ENCODE data around the gene FBXO46. TPM values are rescaled to one million over a fixed set of nuclear protein-coding genes. Genes with fewer than 3 reads are reported as not detected.

The FBXO46 gene
- total and polyA plus RNA-seq, 10 of the 15 experiments (the other 5 are each of a cell fraction or from before 2014, with no cell fraction given) = 2.5 to 61.5 (median 13.7) TPM

DNA sequence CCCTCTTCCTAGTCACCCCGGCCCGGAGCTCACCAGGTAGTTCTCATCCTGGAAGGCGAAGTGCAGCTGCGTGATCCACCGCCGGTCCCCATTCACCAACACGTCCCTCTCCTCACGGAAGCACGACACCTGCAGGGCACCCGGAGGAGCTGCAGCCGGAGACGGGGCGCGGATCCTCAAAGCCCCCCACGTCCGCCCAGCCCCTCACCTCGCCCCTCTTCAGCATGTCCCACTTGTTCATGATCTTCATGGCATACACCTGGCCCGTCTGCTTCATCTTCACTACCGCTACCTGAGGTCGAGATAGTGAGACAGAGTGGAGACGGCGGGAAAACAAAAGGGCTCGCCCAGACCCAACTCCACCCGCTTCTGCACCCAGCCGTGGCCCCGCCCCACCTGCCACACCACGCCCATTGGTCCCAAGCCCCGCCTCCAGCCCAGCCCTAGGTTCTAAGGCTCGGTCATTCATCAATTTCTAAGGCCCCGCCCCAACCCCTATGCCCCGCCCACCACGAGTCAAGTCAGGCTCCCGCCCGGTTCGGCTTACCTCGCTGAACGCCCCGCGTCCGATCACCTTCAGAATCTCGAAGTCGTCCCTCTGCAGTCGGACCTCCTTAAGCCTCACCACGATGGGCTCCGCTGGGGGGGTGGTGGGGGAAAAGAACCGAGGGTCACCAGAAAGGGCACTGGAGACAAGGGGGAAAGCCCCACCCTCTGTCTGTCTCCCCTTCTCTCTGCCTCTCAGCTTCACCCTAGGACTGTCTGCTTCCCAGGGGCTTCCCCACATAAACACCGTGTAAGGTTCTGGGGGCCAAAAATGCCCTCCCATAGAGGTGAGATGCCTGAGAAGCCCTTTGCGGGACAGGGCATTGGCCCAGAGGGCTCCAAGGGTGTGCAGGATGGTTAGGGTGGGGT is 48.8 kb upstream of the FBXO46 start (continued):
- TF ChIP-seq, protein P1, sequence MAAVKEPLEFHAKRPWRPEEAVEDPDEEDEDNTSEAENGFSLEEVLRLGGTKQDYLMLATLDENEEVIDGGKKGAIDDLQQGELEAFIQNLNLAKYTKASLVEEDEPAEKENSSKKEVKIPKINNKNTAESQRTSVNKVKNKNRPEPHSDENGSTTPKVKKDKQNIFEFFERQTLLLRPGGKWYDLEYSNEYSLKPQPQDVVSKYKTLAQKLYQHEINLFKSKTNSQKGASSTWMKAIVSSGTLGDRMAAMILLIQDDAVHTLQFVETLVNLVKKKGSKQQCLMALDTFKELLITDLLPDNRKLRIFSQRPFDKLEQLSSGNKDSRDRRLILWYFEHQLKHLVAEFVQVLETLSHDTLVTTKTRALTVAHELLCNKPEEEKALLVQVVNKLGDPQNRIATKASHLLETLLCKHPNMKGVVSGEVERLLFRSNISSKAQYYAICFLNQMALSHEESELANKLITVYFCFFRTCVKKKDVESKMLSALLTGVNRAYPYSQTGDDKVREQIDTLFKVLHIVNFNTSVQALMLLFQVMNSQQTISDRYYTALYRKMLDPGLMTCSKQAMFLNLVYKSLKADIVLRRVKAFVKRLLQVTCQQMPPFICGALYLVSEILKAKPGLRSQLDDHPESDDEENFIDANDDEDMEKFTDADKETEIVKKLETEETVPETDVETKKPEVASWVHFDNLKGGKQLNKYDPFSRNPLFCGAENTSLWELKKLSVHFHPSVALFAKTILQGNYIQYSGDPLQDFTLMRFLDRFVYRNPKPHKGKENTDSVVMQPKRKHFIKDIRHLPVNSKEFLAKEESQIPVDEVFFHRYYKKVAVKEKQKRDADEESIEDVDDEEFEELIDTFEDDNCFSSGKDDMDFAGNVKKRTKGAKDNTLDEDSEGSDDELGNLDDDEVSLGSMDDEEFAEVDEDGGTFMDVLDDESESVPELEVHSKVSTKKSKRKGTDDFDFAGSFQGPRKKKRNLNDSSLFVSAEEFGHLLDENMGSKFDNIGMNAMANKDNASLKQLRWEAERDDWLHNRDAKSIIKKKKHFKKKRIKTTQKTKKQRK (IDR thresholded peaks at IDR 0.05; ENCODE audit: low read depth, low read length) = no peak
- TF ChIP-seq POLR2A (IDR thresholded peaks at IDR 0.05; ENCODE audit: low read depth, low read length) (peak; percentile 67), ASH2L (IDR thresholded peaks at IDR 0.05; ENCODE audit: borderline replicate concordance, low read depth) (no peak), WRNIP1 (IDR thresholded peaks at IDR 0.05; ENCODE audit: borderline replicate concordance, low read depth, low read length) (no peak), MYB (IDR thresholded peaks at IDR 0.05; ENCODE audit: borderline replicate concordance, low read depth, low read length) (no peak), YBX1 (IDR thresholded peaks at IDR 0.05) (no peak), STAT1 (conservative IDR thresholded peaks at IDR 0.05) (no peak), JUND (IDR thresholded peaks at IDR 0.05; ENCODE audit: low read depth, low read length) (no peak), ZNF622 (IDR thresholded peaks at IDR 0.05) (no peak), CHD1 (IDR thresholded peaks at IDR 0.05; ENCODE audit: low read depth, low read length) (no peak), SUPT20H (IDR thresholded peaks at IDR 0.05; ENCODE audit: borderline replicate concordance, control insufficient read depth, low read depth, low read length) (no peak), YY1 (IDR thresholded peaks at IDR 0.05; ENCODE audit: low read depth, low read length) (no peak), RB1 (IDR thresholded peaks at IDR 0.05; ENCODE audit: borderline replicate concordance) (peak; percentile 99; the same call in 1 of the 2 replicates)
- TF ChIP-seq, protein P2, sequence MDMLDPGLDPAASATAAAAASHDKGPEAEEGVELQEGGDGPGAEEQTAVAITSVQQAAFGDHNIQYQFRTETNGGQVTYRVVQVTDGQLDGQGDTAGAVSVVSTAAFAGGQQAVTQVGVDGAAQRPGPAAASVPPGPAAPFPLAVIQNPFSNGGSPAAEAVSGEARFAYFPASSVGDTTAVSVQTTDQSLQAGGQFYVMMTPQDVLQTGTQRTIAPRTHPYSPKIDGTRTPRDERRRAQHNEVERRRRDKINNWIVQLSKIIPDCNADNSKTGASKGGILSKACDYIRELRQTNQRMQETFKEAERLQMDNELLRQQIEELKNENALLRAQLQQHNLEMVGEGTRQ (IDR thresholded peaks at IDR 0.05; ENCODE audit: borderline replicate concordance, low read depth, low read length) = no peak
- TF ChIP-seq, protein P3, sequence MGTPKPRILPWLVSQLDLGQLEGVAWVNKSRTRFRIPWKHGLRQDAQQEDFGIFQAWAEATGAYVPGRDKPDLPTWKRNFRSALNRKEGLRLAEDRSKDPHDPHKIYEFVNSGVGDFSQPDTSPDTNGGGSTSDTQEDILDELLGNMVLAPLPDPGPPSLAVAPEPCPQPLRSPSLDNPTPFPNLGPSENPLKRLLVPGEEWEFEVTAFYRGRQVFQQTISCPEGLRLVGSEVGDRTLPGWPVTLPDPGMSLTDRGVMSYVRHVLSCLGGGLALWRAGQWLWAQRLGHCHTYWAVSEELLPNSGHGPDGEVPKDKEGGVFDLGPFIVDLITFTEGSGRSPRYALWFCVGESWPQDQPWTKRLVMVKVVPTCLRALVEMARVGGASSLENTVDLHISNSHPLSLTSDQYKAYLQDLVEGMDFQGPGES (IDR thresholded peaks at IDR 0.05) = no peak
- TF ChIP-seq, protein P4, sequence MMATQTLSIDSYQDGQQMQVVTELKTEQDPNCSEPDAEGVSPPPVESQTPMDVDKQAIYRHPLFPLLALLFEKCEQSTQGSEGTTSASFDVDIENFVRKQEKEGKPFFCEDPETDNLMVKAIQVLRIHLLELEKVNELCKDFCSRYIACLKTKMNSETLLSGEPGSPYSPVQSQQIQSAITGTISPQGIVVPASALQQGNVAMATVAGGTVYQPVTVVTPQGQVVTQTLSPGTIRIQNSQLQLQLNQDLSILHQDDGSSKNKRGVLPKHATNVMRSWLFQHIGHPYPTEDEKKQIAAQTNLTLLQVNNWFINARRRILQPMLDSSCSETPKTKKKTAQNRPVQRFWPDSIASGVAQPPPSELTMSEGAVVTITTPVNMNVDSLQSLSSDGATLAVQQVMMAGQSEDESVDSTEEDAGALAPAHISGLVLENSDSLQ (IDR thresholded peaks at IDR 0.05) = peak; percentile 81
- TF ChIP-seq, protein P5, sequence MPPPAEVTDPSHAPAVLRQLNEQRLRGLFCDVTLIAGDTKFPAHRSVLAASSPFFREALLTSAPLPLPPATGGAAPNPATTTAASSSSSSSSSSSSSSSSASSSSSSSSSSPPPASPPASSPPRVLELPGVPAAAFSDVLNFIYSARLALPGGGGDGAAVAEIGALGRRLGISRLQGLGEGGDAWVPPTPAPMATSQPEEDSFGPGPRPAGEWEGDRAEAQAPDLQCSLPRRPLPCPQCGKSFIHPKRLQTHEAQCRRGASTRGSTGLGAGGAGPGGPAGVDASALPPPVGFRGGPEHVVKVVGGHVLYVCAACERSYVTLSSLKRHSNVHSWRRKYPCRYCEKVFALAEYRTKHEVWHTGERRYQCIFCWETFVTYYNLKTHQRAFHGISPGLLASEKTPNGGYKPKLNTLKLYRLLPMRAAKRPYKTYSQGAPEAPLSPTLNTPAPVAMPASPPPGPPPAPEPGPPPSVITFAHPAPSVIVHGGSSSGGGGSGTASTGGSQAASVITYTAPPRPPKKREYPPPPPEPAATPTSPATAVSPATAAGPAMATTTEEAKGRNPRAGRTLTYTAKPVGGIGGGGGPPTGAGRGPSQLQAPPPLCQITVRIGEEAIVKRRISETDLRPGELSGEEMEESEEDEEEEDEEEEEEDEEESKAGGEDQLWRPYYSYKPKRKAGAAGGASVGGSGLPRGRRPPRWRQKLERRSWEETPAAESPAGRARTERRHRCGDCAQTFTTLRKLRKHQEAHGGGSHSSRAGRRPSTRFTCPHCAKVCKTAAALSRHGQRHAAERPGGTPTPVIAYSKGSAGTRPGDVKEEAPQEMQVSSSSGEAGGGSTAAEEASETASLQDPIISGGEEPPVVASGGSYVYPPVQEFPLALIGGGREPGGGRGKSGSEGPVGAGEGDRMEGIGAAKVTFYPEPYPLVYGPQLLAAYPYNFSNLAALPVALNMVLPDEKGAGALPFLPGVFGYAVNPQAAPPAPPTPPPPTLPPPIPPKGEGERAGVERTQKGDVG (CRISPR knock-in tag; IDR thresholded peaks at IDR 0.05) = no peak
